Measurements from ENCODE around the gene CCDC92B.
"Not testable (repeated sequence)": the region's sequence is repeated elsewhere in the genome, so short reads cannot be mapped to it uniquely, and the experiment has no call there.

The CCDC92B gene

DNA sequence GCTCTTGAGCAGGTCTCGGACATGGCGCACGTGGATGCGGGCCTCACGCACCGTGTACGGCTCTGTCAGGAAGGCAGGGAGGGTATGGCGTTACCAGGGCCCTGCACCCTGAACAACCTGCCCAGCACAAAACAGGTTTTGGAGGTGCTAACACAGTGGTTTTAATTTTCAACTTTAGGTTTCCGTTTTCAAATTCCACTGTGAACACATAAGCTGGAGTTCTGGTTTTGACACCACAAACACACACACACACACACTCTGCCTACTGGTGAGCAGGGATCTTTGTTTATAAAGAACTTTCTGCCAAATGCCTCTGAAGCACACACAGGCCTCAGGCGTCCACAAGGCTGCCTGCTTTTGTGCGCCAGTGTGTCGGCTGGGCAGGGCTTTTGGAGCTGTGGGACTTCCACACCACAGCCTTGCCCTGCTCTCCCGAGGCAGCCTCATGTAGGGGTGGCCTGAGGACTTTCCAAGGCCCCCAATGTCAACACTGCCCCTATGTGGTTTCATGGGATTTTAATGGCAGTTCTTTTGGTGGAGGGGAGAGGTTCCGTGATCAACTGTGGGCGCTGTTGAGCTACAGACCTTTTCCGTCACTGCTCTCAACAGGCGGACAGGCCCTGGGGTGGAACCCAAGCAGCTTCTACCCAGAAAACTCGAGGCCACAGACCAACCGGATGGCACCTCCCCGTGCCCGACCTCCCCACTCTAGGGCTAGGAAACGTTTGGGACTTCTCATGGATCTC, 47.3 kb downstream of the CCDC92B start:
- no peak for DNase-seq

DNA sequence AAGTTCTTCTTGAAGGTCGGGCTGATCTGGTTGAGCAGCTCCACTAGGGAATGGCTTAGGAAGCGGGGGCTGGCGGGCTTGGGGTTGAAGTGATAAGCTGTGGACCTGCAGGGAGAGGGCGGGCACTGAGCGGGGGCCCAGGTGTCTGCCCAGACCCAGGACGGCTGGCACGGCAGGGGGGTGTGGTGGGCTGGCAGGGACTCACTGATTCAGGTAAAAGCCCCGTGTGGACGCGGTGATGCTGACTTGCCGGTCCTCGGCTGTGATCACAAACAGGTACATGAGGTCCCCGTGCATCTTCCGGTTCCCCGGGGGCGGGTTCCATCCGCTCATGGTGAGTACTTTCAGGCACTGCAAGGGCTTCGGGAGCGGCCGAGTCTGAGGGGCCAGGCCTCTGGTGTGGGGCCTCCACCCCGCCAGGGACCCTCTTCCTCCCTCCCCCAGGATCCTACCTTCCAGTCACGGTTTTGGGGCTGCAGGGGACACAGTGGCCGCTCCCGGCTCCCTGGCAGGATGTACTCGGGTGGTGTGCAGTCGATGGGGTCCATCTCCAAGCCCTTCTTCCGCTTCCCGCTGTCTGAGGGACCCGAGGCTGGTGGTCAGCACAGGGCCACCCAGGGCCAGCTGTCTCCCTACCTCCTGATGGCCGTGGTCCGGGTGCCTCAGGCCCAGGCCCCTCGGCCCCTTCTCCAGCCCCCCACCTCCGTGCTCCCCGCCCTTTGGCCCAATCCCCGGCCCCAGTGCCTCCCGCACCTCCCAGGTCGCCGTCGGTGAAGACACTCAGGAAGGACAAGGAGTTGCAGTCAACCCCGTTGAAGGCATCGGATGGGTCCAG, 48.1 kb downstream of the CCDC92B start:
- no peak for DNase-seq

DNA sequence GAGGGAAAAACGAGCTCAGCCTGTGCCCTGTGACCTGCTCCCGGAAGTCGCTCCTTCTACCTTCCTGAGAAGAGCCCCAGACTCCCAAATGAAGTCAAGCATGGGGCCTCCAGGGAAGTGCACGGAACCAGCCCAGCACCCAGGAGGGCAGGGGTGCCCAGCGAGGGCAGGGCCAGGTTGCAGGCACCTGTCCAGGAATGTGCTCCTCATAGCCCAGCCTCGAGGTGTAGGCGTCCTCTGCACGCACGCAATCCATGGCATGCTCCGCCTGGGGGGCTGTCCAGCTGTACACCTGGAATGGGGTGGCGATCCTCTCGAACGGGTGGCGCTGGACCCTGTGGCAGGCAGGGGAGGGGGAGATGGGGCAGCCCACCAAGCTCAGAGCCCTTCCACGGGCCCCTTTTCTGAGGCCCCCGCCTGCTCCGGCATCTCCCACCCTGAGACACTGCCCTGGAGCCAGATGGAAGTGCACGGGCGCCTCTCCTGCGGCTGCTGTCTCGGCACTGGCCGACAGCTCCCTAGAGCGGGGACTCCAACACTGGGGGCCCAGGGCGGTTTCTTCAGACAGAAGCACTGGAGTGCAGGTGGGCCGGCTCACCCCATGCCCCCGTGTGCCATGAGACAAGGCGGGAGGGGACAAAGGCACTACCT, 48.8 kb downstream of the CCDC92B start:
- no peak for DNase-seq

DNA sequence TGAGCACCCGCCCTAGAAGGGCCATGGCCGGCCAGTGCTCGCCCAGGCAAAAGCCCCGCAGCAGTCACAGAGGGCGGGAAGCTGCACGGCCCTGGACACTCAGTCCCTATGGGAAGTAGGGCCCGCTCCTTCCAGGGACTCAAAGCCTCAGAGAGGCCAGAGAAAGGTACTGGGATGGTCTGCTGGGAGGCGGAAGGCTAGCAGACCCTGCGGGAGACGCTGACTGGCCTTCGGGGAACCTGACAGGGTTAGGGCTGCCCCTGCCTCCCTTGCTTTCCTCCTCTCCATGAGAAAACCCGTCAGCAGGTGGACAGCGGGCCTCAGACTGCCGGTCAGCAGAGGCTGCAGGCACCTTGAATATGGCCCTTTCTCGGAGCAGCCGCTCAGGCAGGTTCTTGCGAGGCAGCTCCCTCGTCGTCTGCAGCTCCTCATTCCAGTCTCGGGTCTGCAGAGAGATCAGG, 49.4 kb downstream of the CCDC92B start:
- DNase-seq = no peak

DNA sequence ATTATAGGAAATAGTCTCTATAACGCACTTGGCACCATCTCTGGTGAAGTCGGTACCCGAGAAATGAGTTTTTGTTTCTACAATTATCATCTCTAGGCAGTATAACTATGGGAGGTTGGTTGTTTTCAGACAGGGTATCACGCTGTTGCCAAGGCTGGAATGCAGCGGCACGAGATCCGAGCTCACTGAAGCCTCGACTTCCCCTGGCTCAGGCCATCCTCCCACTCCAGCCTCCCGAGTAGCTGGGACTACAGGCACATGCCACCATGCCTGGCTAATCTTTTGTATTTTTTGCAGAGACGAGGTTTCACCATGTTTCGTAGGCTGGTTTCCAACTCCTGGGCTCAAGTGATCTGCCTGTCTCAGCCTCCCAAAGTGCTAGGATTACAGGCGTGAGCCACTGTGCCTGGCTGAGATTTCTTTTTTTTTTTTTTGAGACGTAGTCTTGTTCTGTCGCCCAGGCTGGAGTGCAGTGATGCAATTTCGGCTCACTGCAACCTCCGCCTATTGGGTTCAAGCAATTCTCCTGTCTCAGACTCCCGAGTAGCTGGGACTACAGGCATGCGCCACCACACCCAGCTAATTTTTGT, 50.1 kb downstream of the CCDC92B start:
- not testable (repeated sequence) for DNase-seq

DNA sequence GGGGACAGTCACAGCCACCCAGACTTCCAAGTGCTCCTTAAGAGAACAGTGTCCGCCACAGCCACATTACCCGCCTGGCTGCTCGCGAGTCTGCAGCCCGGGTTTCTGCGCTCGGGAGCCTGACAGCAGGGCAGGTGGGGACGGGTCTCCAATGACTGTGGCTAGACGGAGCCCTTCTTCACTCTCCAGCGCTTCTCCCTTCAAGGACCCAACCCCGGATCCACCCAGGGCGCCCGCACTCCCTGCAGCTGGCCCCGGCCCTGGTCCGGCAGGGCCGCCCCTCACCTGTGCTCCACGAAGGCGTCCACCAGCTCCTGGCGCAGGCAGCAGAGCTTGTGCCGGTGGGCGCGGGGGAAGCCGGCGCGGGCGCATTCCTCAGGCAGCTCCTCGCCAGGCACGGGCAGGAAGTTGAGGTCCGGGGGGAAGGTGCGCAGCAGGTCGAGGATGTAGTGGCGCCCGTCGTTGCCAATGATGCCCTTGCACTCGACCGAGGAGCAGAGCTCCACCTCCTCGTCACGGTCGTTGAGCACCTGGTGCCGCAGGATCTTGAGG, 51.8 kb downstream of the CCDC92B start:
- DNase-seq = no peak

DNA sequence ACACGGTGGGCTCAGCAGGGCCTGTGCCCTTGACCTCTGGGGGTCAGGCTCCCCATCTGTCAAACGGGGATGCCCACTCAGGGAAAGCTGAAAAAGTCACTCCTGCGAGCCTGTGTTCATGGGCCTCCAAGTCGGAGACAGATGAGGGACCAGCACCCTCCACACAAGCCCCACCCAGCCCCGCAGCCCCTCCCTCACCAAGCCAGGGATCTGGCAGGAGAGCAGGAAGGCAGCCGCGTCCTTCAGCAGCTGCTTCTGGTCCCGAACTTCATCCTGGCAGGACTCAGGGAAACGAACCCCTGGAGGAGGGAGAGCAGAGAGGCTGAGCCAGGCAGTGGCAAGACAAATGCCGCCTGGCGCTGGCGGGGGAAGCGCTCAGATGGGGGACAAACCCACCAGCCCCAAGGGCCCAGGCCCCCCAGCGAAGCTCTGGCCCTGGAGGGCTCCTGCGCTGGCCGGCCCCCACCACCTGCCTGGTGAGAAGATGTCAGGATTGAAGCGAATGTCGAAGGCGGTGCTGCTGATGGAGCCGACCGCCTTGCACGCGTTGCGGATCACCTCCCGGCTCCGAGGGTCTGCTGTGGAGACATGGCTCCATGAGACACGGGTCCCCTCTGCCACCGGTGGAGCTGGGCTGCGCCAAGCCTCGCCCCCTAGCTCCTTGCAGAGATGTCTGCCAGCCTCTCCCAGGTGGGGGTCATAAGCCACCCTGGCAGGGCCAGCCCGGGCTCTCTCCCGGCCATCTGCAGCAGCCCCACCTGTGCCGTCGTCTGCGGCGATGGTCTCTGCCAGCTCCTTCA, 53.3 kb downstream of the CCDC92B start:
- DNase-seq = no peak

DNA sequence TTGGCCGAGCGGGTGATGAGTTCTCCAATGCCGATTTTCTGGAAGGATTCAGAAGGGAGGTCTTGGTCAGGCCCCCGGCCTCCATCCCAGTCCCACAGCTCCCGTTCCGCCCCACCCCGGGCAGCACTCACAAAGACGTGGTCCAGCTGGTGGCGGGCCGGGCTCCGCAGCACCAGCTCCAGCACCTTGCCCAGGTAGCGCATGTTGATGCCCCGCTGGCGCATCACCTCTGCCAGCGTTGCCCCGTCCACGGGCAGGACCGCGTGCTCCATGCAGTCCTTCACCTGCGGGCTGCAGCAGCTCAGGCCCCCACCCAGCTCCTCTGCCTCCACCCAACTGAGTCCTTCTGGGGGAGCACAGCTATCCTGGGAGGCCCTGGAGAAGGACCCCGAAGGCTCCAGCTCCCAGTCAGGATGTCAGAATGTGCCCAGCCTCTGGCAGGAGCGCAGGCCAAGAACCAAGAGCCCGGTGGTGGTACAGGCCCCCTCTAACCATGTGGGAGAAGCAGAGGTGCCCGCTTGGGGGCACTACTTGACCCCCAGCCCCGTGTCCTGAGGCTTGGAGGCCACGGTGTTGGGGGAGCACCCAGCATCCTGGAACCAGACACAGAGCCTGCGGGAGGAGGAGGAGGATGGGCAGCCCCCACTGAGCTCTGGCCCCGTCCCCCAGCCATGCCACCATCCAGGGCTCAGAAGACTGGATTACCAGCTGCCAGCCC, 54.0 kb downstream of the CCDC92B start:
- DNase-seq = no peak

DNA sequence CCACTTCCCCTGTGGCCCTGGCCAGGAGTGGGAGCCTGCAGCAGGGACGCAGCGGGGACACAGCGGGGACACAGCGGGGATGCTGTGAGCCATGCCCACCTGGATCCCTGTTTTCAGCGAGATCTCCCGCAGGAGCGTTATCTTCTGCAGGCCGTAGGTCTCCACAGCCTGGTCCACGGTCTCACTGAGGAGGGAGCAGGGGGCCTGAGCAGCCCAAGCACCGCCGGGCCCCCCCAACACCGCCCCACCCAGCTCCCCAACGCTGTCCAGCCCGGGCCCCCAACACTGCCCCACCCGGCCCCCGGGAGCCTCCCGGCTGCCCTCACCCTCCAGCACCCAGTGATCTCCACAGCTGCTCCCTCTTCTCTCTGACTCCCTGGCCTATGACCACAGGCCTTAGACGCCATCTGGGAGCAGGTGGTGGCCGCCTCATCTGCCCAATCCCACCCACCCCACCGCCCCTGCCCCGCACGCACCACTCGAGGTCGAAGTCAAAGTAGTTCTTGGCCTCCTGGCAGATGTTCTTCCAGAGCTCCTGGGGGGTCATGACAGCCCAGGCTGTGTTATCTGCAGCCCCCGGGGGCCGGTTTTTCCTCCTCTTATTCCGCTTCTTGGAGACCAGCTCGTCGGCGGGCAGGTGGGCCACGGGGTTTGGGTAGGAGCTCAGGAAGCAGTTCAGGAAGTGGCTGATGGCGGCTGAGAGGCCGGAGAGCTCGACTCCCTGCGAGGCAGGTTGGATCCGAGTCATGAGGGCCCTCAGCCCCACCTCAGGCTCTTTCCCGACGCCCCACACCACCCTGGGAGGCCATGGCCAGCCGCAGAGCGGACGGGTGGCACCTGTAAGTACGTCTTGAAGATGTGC, 54.8 kb downstream of the CCDC92B start:
- DNase-seq = no peak

DNA sequence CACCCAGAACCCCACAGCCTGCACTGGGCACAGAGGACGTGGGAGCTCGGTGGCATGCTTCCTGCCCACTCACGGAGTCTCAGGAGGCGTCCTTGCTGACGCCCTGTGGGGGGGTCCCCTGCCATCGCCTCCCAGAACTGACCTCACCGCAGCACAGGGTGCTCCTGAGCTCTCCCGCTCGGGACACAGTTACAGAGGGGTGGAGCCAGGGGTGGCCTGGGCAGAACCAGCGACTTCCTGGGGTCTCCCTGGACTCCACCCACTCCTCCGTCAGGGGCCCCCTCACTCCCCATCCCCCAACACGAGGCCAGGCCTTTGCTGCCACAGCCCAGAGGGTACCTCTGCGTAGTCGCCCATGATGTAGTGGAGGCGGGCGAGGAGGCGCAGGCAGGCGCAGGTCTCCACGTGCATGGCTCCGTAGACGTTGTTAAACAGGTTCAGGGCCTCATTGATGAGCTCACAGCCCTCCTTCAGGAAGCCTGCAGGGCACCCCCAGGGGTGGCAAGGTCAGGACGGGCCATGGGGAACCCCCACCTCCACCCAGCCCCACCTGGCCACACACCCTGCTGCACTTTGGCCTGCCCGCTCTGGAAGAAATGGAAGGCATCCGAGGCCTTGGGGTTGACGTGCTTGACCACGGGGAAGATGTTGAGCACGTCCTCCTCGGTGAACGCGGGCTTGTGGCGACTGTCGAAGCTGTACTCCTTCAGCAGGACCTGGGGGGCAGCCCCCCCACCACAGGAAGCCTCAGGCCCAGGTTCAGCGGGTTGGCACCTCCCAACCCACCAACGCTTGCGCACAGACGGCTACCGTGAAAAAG, 55.7 kb downstream of the CCDC92B start:
- no peak for DNase-seq

DNA sequence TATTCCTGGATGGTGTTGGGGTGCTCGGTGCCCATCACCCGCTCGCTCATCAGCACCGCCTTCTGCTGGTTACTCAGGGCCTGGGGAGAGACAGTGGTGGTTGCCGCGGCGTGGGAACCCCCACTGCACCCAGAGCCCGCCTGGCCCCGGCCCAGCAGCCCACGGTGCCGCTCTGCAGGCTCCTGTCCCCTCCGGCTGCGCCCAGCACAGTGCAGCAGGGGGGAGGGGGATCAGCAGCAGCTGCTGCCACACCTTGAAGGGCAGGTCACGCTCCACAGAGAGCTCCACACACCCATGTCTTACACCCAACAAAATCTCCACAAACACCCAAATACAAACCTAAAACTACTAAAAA, 56.7 kb downstream of the CCDC92B start:
- DNase-seq = no peak

DNA sequence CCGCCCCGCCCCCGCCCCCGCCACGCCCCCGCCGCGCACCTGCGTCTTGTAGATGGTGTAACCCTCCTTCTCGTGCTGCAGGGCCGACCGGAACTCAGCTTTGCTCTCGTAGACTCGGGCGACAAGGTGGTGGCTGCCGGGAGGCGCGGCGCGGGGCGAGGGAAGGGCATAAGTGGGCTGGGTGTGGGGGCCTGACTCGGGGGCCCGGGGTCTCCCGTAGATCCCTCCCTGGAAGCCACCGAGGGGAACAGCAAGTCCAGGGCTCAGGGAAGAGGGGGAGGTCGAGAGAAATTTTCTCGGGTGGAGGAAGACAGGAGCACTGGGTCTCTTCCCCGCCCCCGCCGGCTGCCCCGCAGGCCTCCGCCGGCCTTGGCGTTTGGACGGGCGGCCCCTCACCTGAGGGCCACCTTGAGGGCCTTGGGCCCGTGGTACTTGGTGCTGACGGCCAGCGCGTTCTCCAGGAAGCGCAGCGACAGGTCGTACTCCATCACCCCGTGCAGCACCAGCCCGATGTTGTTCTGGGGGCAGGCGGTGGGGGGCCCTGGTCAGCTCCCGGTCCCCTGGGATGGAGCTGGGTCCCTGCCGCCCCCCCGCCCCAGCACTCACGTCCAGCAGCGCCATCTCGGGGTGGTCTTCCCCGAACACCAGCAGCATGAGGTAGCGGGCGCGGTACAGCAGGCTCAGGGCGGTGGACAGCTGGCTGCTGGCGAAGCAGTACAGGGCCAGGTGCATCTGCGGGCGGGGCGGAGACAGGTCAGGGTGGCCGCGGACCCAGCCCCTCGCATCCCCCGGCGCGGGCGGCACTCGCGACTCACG, 57.3 kb downstream of the CCDC92B start:
- DNase-seq = no peak

DNA sequence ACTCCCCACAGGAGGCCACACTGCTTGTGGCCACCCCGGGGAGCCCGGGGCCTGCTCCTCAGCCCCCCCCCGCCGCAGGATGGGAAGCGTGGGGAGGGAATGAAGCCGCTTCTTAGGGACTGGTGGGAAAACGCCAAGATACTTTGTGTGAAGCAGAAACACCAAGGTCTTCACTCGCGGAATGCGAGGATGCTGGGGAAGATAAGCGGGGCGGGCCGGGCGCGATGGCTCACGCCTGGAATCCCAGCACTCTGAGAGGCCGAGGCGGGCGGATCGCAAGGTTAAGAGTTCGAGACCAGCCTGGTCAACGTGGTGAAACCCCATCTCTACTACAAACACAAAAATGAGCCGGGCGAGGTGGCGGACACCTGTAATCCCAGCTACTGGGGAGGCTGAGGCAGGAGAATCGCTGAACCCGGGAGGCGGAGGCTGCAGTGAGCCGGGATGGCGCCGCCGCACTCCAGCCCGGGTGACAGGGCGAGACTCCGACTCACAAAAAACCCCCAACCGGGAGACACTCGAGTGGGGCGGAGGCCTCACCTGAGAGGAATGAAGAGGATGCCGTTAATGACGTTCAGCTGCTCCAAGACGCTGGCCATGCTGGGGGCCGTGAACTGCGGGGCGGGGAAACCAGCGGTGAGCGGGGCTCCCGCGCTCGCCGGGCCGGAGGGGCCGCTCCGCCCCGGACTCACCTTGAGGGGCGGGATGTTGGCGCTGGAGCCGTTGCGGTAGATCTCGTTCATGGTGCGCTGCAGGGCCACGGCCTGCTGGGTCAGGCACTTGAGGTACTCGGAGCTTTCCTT, 58.2 kb downstream of the CCDC92B start:
- no peak for DNase-seq

DNA sequence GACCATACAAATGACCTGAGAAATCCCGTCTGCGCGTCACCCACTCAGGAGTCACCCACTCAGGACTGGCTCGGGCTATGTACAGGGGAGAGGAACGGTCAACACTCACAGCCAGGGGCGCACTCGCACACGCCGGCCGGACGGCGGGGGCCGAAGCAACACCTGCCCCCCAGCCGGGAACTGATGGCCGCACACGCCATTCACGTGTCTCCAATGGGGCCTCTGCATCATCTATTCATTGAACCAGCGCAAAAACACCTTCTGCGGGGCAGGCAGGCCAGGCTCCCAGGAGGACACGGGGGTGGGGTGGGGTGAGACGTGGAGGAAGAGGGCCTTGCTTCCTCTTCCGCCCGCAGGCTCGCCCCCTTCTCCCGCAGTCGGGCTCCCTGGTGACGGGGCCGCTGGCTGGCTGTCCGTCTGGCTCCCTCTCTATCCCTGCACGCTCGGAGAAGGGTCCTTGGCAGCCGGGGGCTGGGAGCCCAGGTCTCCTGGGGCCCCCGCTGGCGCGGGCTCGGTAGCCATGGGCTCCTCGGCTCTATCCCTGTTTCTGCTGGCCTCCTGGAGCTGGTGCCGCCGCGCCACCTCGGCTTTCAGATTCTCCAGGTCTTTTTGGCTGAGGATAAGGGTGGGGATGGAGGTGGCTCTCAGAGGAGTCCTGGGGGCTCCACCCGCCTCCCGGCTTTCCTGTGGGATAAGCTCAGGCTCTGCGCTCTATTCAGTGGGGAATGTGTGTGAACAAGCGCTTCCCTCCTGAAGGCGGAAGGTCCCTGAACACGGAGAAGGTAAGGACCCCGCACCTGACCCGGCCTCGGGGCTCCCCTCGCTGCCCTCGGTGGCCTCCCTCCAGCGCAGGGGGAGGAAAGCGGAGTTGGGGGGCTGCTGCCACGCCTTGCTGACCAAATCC, 59.0 kb downstream of the CCDC92B start:
- DNase-seq = no peak

DNA sequence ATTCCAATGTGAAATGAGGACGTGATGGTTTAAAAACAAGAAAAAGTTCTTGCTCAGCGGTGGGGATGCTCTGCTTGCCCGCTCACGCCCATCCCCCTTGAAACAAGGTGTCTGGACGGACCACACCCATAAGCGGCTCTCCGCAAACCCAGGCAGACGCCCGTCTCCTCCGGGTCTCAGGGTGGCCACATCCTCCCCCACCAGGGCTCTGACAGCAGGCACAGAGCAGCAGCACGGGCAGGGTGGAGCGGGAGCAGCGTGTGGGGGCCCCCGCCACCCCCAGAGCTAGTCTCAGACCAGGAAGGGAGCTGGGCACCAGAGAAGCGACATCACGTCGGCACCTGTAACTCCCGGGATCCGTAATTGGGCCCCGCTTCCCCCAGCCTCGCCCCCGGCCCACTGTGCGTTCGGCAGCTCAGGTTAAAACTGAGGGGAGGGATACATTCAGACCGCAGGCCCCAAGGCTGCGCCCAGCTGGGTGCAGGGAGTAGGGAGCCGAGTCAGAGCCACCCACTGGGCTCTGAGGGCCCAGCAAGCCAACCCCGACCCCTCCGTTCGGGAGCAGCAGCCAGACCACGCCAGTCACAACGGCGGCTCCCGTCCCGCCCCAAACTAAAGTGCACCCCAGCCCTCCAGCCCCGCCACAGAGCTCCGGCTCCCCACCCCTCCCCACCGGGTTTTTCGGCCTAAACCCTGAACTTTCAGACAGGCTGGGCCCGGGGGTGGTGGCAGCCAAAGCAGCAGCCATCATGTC, 59.9 kb downstream of the CCDC92B start:
- DNase-seq = no peak
